DMS53 treated with DMSO at 0.1 percent for 48 hours (cell line): ENCODE results near the gene TPRG1.

Experiments
- DNase-seq: peaks from one replicate; lab custom pipeline; 2025; ENCODE audit not compliant: unreplicated experiment; lab: John Stamatoyannopoulos, UW

The TPRG1 gene

GRCh38 chr3:189165092-189165612 lies 6.6 kb upstream of the TPRG1 start:
- no peak for DNase-seq

DNA sequence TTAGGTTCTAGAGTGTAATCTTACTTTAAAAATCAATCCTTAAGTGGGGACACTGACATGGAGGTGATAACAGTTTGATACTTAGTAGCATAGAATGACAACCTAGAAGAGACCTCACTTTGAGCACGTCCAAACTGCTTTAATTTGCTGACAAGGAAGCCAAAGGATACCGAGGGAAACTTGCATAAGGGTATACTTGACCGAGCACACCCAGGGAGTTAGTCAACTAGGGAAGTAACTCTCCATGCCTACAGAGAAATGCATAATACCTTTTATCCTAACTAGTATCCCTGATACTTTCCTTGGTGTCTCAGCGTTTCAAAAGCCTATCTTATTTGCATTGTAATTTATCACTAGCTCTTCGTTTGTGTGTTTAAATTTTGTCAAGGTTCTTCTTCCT lies 5.5 kb upstream of the TPRG1 start:
- no peak for DNase-seq

DNA sequence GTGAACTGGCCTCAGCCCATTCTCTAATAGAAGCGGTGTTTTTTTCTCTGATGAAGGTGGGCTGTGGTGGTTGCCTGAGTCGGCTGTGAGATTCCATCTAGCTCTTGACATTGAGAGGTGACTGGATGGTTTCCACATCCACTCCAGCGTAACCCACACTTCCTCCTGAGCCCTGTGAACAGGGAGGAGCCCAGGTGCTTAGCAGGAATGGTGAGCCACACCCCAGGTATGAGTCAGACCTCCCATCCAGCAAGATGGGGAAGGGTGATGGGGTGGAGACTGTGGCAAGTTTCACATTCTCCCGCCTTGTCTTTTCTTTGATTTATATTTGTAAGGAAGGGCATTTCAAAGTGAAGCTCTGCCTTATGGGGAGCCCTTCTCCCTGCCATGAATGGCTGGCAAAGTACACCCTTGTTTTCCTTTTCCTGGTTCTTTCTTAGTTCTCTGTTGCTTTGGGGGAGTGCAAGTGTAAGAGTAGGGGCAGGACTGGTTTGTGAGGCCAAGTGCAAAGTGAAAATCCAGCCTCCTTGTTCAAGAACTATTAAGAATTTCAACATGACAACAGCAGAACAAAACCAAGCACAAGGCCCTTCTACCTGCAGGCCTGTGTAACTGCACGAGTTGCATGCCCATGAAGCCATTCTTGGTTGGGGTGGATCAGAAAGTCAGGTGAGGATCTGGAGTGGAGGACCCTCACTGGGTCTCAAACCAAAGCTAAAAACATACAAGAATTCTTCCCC lies 4.6 kb upstream of the TPRG1 start:
- DNase-seq: no peak

DNA sequence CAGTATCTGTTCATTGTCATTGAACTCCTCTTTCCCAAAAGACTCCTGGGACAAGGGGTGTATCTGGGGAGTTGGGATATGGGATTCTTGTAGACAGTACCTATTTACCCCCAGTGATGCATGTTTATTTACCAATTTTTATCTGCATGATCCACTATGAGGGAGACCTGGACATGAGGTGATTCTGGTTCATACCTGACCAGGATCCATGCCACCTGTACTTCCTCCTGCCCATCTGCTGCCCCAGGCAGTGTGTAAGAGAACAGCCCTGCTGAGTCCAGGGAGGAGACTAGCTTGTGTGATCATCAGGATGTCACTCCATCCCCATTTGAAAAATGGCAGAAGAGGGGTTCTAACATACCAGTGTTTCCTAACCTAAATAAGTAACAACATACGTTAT lies 3.1 kb upstream of the TPRG1 start:
- no peak for DNase-seq

GRCh38 chr3:189169728-189170127 lies 2.0 kb upstream of the TPRG1 start:
- DNase-seq: no peak

- no peak for DNase-seq
Measured at GRCh38 chr3:189170559-189170958, 1.2 kb upstream of the TPRG1 start.

GRCh38 chr3:189172668-189173419 lies 1.1 kb downstream of the TPRG1 start:
- no peak for DNase-seq

GRCh38 chr3:189184566-189184965 lies 12.8 kb downstream of the TPRG1 start:
- no peak for DNase-seq

DNA sequence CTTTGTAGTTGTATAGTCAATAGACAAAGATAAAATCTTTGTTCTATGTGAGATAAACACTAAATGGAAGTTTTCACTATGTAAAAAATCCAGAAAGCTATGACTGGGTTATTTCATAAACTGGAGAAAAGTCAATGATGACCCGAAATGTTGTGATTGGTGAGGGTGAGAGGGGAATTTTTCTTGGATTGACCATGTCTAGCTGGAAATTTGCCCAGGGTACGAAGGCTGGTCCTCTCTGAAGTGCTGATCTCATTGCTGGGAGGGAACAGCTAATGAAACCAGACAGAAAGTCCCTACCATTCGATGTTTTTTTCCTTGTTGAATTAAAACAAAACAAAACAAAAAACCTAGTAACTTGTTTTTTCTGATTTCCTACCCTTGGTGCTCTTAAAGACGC lies 14.3 kb downstream of the TPRG1 start:
- DNase-seq: no peak

- no peak for DNase-seq
Measured at GRCh38 chr3:189188466-189188865, 16.7 kb downstream of the TPRG1 start.

DNA sequence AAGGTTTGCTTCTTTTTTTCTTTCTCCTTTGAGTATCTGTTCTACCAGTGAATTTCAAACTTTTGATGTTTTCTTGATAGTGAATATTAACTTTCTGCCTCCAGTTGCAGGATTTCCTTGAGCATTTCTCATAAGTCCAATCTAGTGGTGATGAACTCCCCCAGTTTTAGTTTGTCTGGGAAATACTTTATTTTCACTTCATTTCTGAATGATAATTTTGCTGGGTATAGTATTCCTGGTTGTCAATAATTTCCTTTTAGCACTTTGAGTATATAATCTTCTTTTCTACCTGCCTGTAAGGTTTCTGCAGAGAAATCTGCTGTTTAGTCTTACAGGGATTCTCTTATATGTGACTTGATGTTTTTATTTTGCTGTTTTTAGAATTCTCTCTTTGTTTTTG lies 21.0 kb downstream of the TPRG1 start:
- no peak for DNase-seq

- no peak for DNase-seq
Measured at GRCh38 chr3:189195302-189195701, 23.5 kb downstream of the TPRG1 start.

GRCh38 chr3:189202106-189202505 lies 30.3 kb downstream of the TPRG1 start:
- no peak for DNase-seq

- no peak for DNase-seq
Measured at GRCh38 chr3:189202583-189202982, 30.8 kb downstream of the TPRG1 start.

- no peak for DNase-seq
Measured at GRCh38 chr3:189204167-189204866, 32.5 kb downstream of the TPRG1 start.

- DNase-seq: no peak
Measured at GRCh38 chr3:189204937-189205336, 33.2 kb downstream of the TPRG1 start.

DNA sequence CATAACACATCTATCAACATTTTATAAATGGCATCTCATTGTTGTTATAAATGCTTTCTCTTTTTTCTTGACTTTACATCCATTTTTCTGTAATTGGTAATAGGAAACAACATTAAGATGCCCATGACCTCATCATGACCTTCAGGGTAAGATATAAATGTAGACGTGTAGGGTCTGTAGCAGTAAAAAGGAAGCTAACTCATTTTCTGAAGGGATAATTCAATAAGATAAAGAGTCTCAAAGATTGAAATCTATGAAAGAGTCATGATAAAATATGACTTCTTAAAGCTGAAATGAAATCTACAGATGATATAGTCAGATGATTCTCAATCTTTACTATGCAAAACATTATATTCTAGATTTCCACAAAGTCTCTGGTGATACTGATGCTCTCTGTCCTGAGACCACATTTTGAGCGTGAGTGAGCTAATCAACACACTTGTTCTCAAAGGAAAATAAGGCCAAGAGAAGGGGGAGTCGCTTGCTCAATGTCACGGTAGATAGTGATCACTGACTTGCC lies 38.5 kb downstream of the TPRG1 start:
- DNase-seq: no peak

GRCh38 chr3:189212681-189213080 lies 40.9 kb downstream of the TPRG1 start:
- DNase-seq: no peak

DNA sequence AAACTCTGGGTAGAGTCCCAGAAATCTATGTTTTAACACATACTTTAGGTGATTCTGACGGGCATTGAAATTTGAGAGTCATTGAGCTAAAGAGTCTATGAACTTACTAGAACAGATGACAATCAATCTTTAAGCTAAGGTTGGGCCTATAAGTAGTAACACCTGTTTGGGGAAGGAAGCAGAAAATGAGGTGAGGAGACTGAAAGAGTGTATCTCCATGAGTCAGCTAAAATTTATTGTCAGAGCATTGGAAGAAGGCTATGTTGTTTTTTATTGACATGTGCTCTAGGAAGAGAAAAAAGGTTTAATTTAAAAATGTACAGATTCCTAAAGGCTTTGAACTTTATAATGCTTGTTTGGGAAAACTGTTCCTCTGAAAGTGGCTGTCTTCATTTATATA lies 42.9 kb downstream of the TPRG1 start:
- no peak for DNase-seq

GRCh38 chr3:189222927-189223636 lies 51.3 kb downstream of the TPRG1 start:
- no peak for DNase-seq

- DNase-seq: no peak
Measured at GRCh38 chr3:189225431-189225830, 53.7 kb downstream of the TPRG1 start.
